GM21367 (cell line): ENCODE results near the gene MOCS1.

Experiments used
- ATAC-seq: cut with Tn5 transposase; IDR thresholded peaks from one replicate; pipeline ENCODE4 v1.9.1; 2021; ENCODE audit not compliant: unreplicated experiment

Gene MOCS1

GRCh38 chr6:39904946-39905639 is 29.2 kb downstream of the MOCS1 start:
- no peak for ATAC-seq

- no peak for ATAC-seq
Measured at GRCh38 chr6:39903656-39904055, 30.6 kb downstream of the MOCS1 start.

- no peak for ATAC-seq
Measured at GRCh38 chr6:39902786-39903465, 31.3 kb downstream of the MOCS1 start.

GRCh38 chr6:39902136-39902535 is 32.1 kb downstream of the MOCS1 start:
- no peak for ATAC-seq

GRCh38 chr6:39901670-39902069 is 32.6 kb downstream of the MOCS1 start:
- ATAC-seq = no peak

- ATAC-seq = no peak
Measured at GRCh38 chr6:39901116-39901655, 33.1 kb downstream of the MOCS1 start.

GRCh38 chr6:39899554-39900295 is 34.5 kb downstream of the MOCS1 start:
- ATAC-seq = no peak

- ATAC-seq = no peak
Measured at GRCh38 chr6:39898625-39899024, 35.6 kb downstream of the MOCS1 start.

GRCh38 chr6:39897698-39898097 is 36.6 kb downstream of the MOCS1 start:
- no peak for ATAC-seq

GRCh38 chr6:39896701-39897100 is 37.6 kb downstream of the MOCS1 start:
- ATAC-seq = no peak

- ATAC-seq = no peak
Measured at GRCh38 chr6:39893286-39893685, 41.0 kb downstream of the MOCS1 start.

- ATAC-seq = no peak
Measured at GRCh38 chr6:39892490-39893129, 41.7 kb downstream of the MOCS1 start.

- ATAC-seq = no peak
Measured at GRCh38 chr6:39891976-39892375, 42.3 kb downstream of the MOCS1 start.

- ATAC-seq = no peak
Measured at GRCh38 chr6:39891353-39891752, 42.9 kb downstream of the MOCS1 start.

- ATAC-seq = no peak
Measured at GRCh38 chr6:39889229-39889628, 45.0 kb downstream of the MOCS1 start.

GRCh38 chr6:39887692-39888450 is 46.4 kb downstream of the MOCS1 start:
- ATAC-seq = no peak

- ATAC-seq = no peak
Measured at GRCh38 chr6:39886871-39887270, 47.4 kb downstream of the MOCS1 start.

GRCh38 chr6:39885691-39886090 is 48.6 kb downstream of the MOCS1 start:
- ATAC-seq = no peak

- no peak for ATAC-seq
Measured at GRCh38 chr6:39884696-39885095, 49.6 kb downstream of the MOCS1 start.

GRCh38 chr6:39882531-39882899 is 51.7 kb downstream of the MOCS1 start:
- ATAC-seq = no peak
